GM18505 (cell line): ENCODE measurements around the gene VIPR1.
"Not testable (repeated sequence)": the region's sequence is repeated elsewhere in the genome, so short reads cannot be mapped to it uniquely, and the experiment has no call there.

Source experiments
- ATAC-seq: cut with Tn5 transposase; IDR thresholded peaks from one replicate; pipeline ENCODE4 v1.9.1; 2021; ENCODE audit not compliant: unreplicated experiment
- POLR2A ChIP-seq: IDR thresholded peaks from 4 replicates; pipeline ENCODE4 v1.6.1; 2011; ENCODE audit warnings: borderline replicate concordance; ENCODE audit not compliant: insufficient read depth, insufficient read length; ENCODE audit errors: extremely low read depth

The VIPR1 gene

GRCh38 chr3:42575137-42575741 is 72.8 kb downstream of the VIPR1 start:
- no peak for ATAC-seq

GRCh38 chr3:42578054-42578453 is 75.6 kb downstream of the VIPR1 start:
- ATAC-seq: no peak
- no peak for TF ChIP-seq POLR2A

More at GRCh38 chr3:42575137-42575741, 72.8 kb downstream of the VIPR1 start:
- no peak for TF ChIP-seq POLR2A

- not testable (repeated sequence) for ATAC-seq
Measured at GRCh38 chr3:42579346-42579745, 76.9 kb downstream of the VIPR1 start.

GRCh38 chr3:42581400-42581708 is 78.9 kb downstream of the VIPR1 start:
- ATAC-seq: no peak
- no peak for TF ChIP-seq POLR2A

GRCh38 chr3:42581709-42582473 is 79.4 kb downstream of the VIPR1 start, which contains the start of gene SEC22C:
TSS of gene SEC22C (minus strand) at chr3:42581967. CDS start at chr3:42569046, 12,921 bp downstream.
- TF ChIP-seq POLR2A: peak; percentile 83
- ATAC-seq: peak; percentile 91

- TF ChIP-seq POLR2A: no peak
- no peak for ATAC-seq
Measured at GRCh38 chr3:42582474-42583070, 80.1 kb downstream of the VIPR1 start.
